GM18517 (cell line): ENCODE measurements around the gene OR2M5.

ENCODE experiments used
- ATAC-seq: cut with Tn5 transposase; IDR thresholded peaks from one replicate; pipeline ENCODE4 v1.9.1; 2021; ENCODE audit warnings: mild to moderate bottlenecking, moderate library complexity; ENCODE audit not compliant: unreplicated experiment

Gene OR2M5, protein sequence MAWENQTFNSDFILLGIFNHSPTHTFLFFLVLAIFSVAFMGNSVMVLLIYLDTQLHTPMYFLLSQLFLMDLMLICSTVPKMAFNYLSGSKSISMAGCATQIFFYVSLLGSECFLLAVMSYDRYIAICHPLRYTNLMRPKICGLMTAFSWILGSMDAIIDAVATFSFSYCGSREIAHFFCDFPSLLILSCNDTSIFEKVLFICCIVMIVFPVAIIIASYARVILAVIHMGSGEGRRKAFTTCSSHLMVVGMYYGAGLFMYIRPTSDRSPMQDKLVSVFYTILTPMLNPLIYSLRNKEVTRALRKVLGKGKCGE

DNA sequence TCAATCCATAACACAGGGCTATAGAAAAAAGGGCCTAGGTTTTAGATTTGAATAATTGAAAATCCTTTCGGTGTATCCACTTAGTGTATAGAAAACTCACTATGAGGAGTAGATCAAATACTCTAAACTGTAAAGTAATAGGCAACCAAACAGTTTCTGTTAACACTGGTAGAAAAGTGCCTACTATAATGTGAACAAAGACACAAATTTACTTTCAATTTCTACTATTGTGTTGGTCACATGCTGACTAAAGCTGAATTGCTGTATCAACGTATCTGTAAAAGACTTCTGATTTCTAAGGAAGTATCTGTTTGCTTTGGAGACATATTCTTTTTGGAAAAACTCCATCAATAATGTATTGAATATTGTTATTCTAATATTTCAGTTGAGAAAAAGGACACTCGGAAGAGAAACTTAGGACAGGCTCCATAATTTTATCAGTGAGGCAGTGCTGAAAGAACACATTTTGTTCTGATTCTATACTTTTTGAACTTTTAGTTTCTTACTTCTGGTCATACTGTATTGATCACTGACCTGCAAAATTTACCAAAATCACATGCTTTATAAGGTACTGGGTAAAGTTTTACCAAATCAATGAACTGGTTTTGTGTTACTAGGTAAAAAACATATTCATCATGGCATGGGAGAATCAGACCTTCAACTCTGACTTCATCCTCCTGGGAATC is at the start of gene OR2M5:
Gene OR2M5 (plus strand): TSS at position 636 of the 686 bp plus-strand sequence. CDS start 0 bp downstream, at position 636.
- no peak for ATAC-seq

DNA sequence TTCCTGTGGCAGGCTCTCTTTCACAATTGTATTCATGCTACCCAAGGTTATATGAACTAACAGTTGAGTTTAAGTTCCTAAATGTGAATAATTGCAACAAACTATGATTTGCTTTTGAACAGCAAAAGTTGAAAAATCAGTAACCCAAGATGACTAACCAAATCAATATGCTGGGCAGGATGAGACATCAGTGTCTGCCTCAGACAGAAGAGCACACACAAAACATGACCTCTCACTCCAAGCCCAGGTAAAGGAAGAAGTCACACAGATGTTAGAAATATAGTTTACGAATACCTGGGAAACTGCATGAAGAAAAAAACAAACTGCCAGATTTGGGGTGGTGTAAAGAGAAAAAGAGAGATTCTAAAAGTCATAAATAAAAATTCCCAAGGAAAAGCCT is 46.4 kb upstream of the OR2M5 start:
- ATAC-seq = no peak

DNA sequence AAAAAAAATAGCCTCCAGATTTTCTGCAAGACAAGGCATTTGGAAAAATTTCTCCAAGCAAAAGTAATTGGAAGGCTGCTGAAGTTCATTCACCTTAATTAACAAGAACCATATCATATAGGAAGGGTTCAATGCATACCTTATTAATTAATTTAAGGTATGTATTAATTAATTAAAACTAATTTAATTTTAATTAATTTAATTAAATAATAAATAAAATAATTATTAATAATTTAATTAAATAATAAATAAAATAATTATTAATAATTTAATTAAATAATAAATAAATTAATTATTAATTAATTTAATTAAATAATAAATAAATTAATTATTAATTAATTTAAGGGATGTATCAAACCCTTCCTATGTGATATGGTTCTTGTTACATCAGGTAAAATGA is 42.1 kb upstream of the OR2M5 start:
- no peak for ATAC-seq

DNA sequence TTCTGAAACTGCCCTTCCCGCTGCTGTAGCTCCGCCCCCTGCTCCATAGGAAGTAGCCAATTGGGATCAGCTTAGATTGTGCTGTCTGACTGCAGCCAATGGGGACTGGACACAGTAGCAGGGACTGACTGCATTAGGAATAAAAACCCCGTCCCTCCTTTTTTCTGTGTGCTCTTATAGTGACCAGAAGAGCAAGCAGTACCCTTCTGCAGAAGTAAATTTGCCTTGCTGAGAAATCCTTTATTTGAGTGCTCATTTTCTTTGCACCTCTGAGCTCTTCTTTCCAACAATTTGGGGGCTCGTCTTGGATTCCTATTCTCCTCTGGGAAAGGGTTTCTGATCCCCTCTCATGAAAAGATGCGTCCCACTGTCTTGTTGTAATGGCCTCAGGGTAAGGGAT is 33.8 kb upstream of the OR2M5 start:
- ATAC-seq = no peak

DNA sequence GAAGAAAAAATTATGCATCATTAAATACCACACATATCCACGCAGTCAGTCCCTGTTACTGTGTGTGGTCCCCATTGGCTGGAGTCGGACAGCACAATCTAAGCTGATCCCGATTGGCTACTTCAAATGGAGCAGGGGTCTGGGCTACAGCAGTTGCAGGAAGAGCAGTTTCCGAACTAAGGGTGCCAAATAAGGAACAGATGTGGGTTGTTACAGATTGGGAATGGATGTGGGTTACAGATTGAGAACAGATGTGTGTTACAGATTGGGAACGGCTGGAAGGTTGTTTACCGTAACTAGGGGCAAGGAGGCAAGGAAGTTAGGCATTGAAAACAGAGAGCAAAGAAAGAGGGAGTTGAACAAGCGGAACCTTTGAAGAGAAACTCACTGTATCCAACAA is 30.1 kb upstream of the OR2M5 start:
- ATAC-seq = no peak

DNA sequence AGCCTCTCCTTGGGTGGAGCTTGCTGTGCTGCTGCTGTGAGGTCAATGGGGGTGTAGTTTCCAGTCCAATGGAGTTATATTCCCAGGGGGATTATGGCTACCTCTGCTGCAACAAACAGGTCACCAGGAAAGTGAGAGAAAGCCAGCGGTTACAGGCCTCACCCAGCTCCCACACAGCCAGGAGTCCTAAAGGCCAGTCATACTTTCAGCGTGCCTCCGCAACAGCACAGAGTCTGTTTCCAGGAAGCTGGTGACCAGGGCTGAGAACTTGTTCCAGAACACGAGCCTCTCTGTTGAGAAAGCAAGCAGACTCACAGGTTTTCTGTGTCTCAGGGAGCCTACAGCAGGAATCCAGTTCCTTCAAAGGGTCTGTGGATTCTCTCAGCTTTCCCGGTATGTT is 17.3 kb upstream of the OR2M5 start:
- no peak for ATAC-seq

DNA sequence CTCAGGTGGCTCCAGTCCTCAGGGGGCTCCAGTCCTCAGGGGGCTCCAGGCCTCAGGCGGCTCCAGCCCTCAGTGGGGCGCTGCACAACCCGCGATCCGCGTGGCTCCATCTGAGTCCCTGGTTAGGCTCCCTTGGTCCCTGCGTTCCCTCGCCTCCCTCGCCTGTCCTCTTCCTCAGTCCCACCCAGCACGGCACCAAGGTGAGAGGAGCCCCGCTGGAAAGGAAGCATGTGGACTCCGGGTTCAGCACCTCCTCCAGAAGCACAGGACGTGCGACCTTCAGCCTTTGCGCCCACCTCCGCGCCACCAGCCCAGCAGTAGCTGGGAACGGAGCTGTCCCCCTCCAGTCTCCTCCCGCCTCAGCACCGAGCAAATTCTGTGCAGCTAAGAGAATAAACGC is 8.1 kb upstream of the OR2M5 start:
- no peak for ATAC-seq

DNA sequence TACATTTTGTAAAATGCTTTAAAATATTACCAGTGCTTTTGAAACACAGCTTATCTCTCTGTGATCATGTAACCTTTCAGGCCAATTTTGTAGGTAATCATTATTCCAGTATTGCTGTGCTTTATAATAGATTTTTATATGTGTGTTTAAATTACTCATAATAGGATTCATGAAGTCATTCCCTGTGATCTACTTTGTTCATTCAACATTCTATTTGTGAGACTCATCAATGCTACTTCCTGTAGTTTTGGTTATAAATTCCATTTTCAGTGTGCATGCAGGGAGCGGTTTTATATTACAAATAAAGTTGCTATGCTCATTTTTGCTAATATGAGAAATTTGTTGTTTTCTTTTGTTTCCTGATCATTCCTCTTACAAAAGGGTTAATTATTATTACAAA is 4.1 kb upstream of the OR2M5 start:
- no peak for ATAC-seq

DNA sequence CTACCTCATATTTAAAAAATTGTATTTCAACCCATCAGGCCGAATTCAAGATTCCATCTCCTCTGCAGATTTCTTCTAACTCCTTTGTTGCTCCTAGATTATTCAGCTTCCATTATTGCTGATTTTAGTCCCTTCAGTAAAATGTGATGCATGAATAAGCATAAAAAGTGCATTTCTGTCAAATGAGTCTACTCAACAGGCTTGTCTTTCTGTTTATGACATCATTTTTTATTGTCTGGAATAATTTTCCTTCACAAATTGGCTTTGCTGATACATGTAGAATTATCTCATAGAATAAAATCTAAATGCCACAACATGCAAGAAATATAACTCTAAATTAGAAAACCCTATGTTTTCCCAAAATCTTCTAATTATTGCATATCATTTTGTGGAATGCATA is 1.6 kb upstream of the OR2M5 start:
- no peak for ATAC-seq

DNA sequence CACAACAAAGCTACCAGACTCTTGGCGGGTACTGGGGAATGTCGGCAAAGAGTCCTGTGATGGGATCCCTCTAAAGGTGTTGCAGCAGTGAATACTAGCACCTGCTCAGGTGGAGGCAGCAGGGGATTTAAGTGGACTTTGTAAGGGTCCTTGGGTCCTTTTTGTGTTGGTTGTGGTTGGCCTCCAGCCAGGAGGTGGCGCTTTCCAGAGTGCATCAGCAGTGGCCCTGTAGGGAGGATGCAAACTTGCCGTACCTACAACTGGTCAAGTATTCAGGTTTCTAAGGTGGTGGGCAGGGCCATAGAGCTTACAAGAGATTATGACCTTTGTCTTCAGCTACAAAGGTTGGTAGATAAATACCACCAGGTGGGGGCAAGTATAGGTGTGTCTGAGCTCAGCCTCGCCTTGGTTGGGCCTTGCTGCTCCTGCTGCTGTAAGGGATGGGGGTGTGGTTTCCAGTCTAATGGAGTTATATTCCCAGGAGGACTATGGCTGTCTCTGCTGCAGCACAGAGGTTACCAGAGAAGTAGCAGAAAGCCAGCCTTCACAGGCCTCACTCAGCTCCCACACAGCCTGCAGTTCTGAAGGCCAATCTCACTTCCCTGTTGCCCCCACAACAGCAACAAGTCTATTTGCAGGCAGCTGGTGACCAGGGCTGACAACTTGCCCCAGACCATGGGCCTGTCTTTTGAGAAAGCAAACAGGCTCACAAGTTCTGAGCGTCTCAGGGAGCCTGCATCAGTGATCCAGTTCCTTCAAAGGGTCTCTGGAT is 7.3 kb downstream of the OR2M5 start:
- no peak for ATAC-seq

DNA sequence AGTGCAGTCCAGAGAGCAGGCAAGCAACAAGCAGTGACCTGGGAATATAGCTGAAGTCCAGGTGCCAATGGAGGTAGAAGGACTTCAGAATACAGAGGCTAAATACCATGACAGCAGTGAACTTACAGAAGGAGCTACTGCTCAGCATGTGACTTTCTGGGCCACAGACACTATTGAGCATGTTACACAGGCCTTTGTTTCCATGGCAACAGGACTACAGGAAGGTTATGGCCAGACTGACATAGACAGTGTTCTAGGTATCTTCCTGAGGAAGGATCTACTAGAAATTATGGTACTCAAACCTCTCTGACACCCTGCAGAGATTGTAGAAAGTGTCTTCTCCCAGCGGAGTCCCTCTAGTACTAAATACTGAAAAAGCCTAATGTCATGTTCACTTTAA is 11.0 kb downstream of the OR2M5 start:
- ATAC-seq = no peak

DNA sequence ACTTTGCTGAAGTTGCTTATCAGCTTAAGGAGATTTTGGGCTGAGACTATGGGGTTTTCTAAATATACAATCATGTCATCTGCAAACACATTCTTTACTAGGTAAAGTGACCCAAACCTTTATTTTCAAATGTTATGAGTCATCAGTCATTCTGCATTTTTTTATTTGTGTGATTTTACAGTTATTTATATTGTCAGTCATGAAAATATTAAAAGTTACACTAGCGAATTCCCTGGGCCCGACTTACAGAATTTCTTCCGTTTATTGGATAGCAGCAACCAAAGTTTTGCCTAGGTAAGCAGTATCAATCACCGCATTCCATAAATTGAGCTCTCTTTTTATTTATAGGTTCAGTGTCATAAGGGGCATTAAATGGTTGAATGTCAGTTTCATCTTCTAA is 13.8 kb downstream of the OR2M5 start:
- ATAC-seq = no peak

DNA sequence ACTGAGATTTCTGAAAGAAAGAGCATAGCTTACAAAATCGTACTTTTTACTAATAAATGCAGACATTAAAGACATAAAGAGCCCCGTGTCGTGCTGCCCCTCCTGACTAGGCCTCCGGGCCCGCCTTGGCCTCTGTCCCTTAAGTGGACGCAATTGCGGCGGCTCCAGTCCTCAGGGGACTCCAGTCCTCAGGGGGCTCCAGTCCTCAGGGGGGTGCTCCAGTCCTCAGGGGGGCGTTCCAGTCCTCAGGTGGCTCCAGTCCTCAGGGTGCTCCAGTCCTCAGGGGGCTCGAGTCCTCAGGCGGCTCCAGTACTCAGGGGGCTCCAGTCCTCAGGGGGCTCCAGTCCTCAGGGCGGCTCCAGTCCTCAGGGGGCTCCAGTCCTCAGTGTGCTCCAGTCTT is 19.1 kb downstream of the OR2M5 start:
- no peak for ATAC-seq

DNA sequence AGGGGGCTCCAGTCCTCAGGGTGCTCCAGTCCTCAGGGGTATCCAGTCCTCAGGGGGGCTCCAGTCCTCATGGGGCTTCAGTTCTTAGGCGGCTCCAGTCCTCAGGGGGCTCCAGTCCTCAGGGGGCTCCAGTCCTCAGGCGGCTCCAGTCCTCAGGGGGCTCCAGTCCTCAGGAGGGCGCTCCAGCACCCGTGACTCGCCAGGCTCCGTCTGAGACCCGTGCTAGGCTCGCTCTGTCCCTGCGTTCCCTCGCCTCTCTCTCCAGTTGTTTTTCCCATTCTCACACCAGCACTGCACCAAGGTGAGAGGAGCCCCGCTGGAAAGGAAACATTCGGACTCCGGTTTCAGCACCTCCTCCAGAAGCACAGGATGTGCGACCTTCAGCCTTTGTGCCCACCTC is 20.2 kb downstream of the OR2M5 start:
- no peak for ATAC-seq

DNA sequence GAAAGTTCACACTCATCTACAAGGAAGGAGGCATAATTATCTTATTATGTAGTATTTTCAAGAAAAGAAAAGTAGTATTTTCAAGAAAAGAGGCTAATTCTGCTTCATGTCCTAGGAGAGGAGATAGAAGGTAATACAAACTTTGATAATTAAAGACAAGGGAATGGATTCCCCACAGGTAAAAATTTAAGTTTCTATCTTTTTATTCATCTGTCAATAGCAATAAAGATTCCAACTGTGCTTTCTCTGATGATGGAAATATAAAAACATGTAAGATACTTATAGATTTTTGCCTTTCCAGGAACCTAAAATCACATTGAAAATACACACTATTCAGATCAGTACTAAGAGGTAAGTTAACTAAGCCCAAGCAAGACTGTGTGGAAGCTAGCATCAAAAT is 29.6 kb downstream of the OR2M5 start, which contains the start of gene OR2M2:
Gene OR2M2 (plus strand): TSS at position 301 of the 400 bp plus-strand sequence. CDS start 5,165 bp downstream, outside the sequence.
- no peak for ATAC-seq

DNA sequence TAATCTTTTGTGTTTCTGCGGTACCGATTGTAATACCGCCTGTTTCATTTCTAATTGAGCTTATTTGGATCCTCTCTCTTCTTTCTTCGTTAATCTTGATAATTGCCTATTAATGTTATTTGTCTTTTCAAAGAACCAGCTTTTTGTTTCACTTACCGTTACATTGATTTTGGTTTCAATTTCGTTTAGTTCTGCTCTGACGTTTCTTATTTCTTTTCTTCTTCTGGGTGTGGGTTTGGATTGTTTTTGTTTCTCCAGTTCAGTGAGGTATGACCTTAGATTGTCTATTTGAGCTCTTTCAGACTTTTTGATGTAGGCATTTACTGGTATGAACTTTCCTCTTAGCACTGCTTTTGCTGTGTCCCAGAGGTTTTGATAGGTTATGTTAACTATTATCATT is 39.0 kb downstream of the OR2M5 start:
- ATAC-seq = no peak

DNA sequence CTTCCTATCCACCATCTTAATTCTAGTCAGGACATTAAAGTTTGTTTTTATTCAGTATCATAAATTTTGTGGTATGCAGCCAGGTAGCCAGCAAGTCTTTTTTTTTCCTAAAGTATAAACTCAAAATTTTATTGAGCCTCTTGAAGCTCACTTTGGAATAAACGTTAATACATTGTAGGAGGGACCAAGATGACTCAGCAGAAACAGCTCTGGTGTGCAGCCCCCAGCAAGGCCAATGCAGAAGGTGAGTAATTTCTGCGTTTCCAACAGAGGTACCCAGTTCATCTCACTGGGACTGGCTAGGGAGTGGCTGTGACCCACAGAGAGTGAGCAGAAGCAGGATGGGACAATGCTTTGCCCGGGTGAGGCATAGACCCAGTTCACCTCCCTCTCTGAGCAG is 42.4 kb downstream of the OR2M5 start:
- no peak for ATAC-seq

DNA sequence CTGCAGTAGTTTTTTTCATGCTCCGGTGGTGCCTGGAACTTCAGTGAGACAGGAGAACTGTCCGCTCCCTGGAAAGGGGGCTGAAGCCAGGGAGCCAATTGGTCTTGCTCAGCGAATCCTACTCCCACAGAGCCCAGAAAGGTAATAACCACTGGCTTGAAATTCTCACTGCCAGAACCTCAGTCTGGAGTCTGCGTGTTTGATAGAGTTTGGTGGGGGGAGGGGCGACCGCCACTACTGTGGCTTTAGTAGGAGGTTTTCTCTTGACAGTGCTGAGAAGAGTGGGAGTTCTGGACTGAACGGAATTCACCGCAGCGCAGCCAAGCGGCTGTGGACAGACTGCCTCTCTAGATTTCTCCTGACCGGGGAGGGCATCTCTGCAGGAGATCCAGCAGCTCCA is 44.1 kb downstream of the OR2M5 start:
- ATAC-seq = no peak

DNA sequence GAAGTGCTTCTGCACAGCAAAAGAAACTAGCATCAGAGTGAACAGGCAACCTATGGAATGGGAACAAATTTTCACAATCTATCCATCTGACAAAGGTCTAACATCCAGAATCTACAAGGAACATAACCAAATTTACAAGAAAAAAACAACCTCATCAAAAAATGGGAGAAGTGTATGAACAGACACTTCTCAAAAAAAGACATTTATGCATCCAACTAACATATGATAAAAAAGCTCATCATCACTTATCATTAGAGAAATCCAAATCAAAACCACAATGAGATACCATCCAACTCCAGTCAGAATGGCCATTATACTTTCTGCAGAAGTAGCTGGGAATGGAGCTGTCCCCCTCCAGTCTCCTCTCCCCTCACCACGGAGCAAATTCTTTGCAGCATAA is 49.2 kb downstream of the OR2M5 start:
- ATAC-seq = no peak
